AG04449 (cell line): ENCODE results near the gene PCDH12.

Source experiments
- CTCF ChIA-PET: fragments of 350-600 bp; formaldehyde crosslinking; extraction: SDS; loops from one replicate; lab custom pipeline; 2021; ENCODE audit warnings: antibody characterized with exemption; lab: Yijun Ruan, JAX
- POLR2A ChIA-PET: fragments of 400-600, 350-600 bp; formaldehyde crosslinking; extraction: SDS; loops from one replicate; lab custom pipeline; 2020; ENCODE audit warnings: antibody characterized with exemption, inconsistent platforms; lab: Yijun Ruan, JAX
- DNase-seq: peaks from one replicate; pipeline ENCODE4 v3.0.0-alpha.2; 2010; ENCODE audit warnings: low read depth, low spot score
- H3K4me3 ChIP-seq: 2 replicates; pipeline ENCODE4 v1.5.1; 2011; ENCODE audit warnings: low read depth, mild to moderate bottlenecking, control low read depth, low read length
- TF ChIP-seq, protein P1 (sequence below): IDR thresholded peaks from one replicate; pipeline ENCODE4 v1.5.1; 2011; ENCODE audit warnings: mild to moderate bottlenecking, moderate library complexity, low read length, control low read depth, inconsistent platforms; ENCODE audit not compliant: insufficient read depth; ENCODE audit errors: missing control alignments

The PCDH12 gene

DNA sequence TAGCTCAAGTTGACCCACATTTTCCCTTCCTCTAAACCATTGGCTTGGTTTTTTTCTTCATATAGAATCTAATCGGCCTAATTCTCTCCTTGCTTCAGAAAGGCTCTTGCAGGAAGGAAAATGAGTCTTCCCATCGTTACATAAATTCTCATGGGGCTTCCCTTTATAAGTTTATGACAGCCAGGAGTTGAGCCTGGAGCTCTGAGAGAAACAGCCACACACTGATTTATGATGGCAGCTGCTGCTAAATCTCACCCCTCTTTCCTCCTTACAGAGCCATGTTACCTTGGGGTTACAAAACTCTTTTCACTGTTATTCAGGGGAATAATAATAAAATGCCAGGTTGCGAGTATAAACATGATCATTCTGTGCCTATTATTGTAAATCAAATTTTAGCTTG, 5.7 kb upstream of the PCDH12 start:
- ChIA-PET POLR2A (no interaction called here), CTCF (interaction anchor here (1.1 to 20.8 kb wide), 6 partner anchors 17 to 298 kb away, joined by 3 to 828 read pairs (median 124); partner anchors contain the start of gene PCDH1)
- DNase-seq, result no peak
- H3K4me3 ChIP-seq, result no peak overlapping the region
- TF ChIP-seq, protein P1, sequence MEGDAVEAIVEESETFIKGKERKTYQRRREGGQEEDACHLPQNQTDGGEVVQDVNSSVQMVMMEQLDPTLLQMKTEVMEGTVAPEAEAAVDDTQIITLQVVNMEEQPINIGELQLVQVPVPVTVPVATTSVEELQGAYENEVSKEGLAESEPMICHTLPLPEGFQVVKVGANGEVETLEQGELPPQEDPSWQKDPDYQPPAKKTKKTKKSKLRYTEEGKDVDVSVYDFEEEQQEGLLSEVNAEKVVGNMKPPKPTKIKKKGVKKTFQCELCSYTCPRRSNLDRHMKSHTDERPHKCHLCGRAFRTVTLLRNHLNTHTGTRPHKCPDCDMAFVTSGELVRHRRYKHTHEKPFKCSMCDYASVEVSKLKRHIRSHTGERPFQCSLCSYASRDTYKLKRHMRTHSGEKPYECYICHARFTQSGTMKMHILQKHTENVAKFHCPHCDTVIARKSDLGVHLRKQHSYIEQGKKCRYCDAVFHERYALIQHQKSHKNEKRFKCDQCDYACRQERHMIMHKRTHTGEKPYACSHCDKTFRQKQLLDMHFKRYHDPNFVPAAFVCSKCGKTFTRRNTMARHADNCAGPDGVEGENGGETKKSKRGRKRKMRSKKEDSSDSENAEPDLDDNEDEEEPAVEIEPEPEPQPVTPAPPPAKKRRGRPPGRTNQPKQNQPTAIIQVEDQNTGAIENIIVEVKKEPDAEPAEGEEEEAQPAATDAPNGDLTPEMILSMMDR, result no peak

DNA sequence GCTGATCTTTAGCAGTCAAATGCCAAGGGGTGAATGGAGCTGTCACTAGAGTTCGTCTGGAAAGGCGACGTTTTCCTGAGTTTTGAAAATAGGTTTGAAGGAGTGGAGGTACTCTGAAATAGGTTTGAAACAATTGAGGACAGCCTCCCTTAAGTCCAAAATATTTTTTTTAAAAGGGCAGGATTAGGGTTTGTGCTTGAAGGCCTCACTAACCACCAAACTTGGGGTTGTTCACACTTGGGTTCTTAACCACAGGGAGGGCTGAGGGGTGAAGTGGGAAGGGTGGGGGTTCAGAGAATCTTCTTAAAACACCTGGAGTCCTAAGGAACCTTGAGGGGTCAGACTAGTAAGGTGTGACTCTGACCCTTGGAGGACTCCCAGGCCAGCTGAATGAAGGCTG, 3.5 kb upstream of the PCDH12 start:
- TF ChIP-seq, protein P1, result no peak
- ChIA-PET CTCF (interaction anchor here (0.6 to 20.8 kb wide), 67 partner anchors 8 to 1270 kb away, joined by 3 to 828 read pairs (median 5); partner anchors contain the start of genes ARAP3, DELE1, HARS1 and HARS2), POLR2A (interaction anchor here (1.4 kb wide), 1 partner anchor 8 kb away, joined by 7 read pairs; the partner anchor contains the start of gene RNF14)
- H3K4me3 ChIP-seq, result no peak overlapping the region
- DNase-seq, result no peak

DNA sequence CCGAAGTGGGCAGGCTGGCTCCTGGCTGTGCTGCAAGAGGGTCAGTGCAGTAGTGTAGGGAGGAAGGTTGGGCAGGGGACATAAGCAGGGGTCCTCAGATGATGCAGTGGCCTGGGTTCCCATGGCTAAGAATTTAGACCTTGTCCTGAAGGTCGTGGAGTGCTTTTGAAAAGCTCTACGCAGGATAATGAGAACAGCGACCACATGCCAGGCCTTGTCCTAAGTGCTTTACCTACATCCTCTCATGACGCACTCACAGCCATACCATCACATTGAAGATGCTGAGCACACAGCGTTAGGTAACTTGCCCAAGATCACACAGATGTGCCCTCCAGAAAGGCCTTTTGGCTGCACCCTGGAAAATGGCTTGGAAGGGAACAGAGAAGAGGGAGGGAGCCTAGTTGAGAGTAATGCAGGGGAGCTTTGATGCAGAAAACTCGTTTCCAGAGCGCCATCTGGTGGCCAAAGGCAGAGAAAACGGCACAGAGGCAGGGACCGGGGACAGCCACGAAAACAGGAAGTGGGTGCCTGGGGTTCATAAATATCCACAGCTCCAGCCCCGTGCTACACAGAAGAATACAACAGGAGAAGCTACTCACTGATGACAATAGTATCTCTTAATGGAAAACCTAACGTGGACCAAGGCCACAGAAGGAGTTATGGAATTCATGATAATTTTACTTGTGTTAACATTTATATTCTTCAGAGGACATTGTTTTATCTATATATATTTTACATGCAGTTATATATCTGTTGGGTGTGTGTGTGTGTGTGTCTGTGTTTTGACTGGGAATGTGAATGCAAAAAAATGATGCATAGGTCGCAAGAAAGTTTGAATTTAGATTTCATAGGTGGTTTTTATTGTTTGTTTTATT, 2.7 kb upstream of the PCDH12 start:
- DNase-seq, result peak; percentile 16
- CTCF ChIA-PET, result interaction anchor here (0.6 to 20.8 kb wide), 73 partner anchors 9 to 1270 kb away, joined by 3 to 828 read pairs (median 5); partner anchors contain the start of genes ARAP3, DELE1, HARS1 and HARS2
- POLR2A ChIA-PET, result interaction anchor here (0.6 to 1.4 kb wide), 2 partner anchors 8 to 222 kb away, joined by 3 to 7 read pairs; partner anchors contain the start of gene RNF14
- TF ChIP-seq, protein P1, result peak; percentile 87
- H3K4me3 ChIP-seq, result no peak overlapping the region

DNA sequence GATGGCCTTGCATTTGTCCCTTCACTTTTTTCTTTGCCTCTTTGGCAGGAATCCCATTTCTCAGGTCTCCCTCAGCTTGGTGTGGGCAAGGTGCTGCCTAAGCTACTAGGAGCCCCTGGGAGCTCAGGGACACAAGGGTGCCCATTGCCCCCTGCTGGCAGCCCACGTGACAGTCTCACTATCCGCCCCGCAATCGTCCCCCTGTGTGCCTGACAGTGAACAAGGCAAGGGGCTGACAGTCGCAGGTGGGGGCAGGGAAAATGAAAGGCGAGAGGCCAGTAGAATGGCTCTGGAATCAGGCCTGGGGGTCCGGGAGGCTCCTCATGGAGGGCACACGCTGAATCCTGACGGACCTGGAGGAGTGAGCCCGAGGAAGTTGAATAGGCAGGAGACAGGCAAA, 2.0 kb upstream of the PCDH12 start:
- H3K4me3 ChIP-seq, result no peak overlapping the region
- TF ChIP-seq, protein P1, result peak; percentile 30
- ChIA-PET CTCF (interaction anchor here (0.7 to 20.8 kb wide), 48 partner anchors 9 to 362 kb away, joined by 3 to 828 read pairs (median 6); partner anchors contain the start of genes ARAP3, DELE1, PCDH1 and RELL2), POLR2A (interaction anchor here (1.4 kb wide), 1 partner anchor 9 kb away, joined by 7 read pairs; the partner anchor contains the start of gene RNF14)
- DNase-seq, result no peak

DNA sequence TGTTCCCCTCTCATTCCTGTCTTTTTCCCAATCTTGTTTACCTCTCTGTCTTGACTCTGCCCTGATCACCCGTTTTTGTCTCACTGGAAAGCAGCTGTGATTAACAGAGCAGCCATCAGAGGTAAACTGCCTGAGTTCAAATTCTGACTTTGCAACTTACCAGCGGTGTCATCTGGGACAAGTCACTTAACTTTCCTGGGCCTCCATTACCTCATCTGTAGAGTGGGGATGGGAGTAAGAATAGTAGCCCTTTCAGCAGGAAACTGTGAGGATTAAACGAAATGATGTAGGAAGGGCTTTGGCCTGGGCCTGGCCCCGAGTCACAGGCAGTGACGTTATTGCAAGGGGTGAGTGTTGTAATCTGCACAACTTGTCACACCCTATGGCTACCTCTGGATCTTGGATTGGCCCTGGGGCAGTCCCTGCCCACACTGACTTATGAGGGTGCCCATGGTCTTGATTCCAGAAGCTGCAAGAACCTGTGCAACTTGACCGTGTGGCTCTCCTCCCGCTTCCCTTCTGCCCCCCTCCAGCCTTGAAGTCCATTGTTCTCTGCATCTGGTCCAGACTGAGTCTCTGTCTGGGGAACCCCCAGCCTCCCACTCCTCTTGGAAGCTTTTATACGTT, 657 bp upstream of the PCDH12 start:
- no peak for DNase-seq
- no peak overlapping the region for H3K4me3 ChIP-seq
- ChIA-PET CTCF (interaction anchor here (0.8 to 20.8 kb wide), 12 partner anchors 11 to 305 kb away, joined by 3 to 828 read pairs (median 40); partner anchors contain the start of genes ARAP3, DELE1, PCDH1 and RNF14), POLR2A (interaction anchor here (1.2 kb wide), 1 partner anchor 13 kb away, joined by 3 read pairs; no protein-coding TSS in a partner anchor)
- TF ChIP-seq, protein P1, result no peak
